ENCODE measurements around the gene ADGRG7.

GRCh38 chr3:100640633-100641032 lies 31.2 kb downstream of the ADGRG7 start:
- TF ChIP-seq CTCF (IDR thresholded peaks at IDR 0.05) (no peak), ZFX (IDR thresholded peaks at IDR 0.05; ENCODE audit: borderline replicate concordance) (no peak)
